ENCODE results near the gene ERICH6B. TPM values are rescaled to one million over a fixed set of nuclear protein-coding genes. Genes with fewer than 3 reads are reported as not detected.

Gene ERICH6B
- total RNA-seq, 1 donor from 2014 or later, result not detected

DNA sequence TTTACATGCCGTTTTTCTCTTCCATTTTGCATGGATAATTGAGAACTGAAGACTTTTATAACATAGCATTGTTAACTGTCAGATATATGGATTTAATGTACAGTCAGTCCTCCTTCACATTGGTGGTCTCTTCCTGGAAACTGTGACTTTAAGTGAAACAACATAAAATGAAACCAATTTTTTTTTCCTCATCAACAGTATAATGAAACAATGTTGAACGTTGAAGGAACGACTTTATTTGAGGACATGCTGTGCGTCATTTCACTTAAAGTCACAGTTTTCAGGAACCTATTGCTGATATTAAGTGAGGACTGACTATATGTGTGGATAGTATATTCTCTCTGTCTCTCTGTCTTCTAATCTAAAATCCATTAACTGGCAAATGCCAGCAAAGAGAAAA is 96.0 kb downstream of the ERICH6B start:
- no peaks in the 10 kb centered on the region for H3K9me3 Mint-ChIP-seq
- DNase-seq, result no peak
- no peak overlapping the region for H3K27ac Mint-ChIP-seq
- intact Hi-C loops (cut with micrococcal nuclease), result no loop called here
- H3K4me1 Mint-ChIP-seq, result peaks cover 11% of the 10 kb centered on the region
- H3K4me3 Mint-ChIP-seq, result no peak overlapping the region
- peaks cover 58% of the 10 kb centered on the region for H3K36me3 Mint-ChIP-seq (ENCODE audit: low read depth)
- no peaks in the 10 kb centered on the region for H3K27me3 Mint-ChIP-seq

DNA sequence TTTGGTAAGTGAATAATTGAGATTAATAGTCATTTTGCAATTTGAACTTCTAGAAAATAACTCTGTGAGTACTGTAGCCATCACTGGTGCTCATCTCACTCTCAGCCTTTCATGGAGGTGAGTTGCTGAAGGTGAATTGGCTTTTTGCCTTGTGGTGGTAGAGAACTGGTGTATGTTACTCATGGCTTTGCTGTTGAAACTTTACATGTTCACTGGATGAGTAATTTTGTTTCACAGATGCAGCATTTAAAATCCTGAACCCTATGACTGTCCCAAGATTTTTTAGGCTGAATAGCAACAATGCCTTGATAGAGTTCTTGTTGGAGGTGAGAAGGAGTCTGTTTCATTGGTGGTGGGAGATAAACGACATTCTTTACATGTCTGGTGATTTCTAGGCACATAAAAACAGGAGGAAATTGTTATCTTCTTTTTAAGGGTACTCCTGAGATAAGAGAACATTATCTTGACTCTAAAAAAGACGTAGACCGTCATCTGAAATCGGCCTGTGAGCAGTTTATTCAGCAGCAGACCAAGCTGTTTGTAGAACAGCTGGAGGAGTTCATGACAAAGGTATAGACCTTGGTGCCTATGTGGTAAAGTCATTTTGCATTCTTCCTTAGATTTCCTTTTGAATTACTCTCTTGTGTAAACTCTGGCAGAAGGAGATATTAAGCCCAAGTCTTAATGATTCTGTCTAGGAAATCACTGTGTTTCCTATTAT is 96.9 kb downstream of the ERICH6B start:
- intact Hi-C loops (cut with micrococcal nuclease), result no loop called here
- H3K27ac Mint-ChIP-seq, result no peak overlapping the region
- no peaks in the 10 kb centered on the region for H3K9me3 Mint-ChIP-seq
- H3K4me1 Mint-ChIP-seq, result peaks cover 11% of the 10 kb centered on the region
- H3K4me3 Mint-ChIP-seq, result no peak overlapping the region
- peaks cover 58% of the 10 kb centered on the region for H3K36me3 Mint-ChIP-seq (ENCODE audit: low read depth)
- H3K27me3 Mint-ChIP-seq, result no peaks in the 10 kb centered on the region
- DNase-seq, result no peak

DNA sequence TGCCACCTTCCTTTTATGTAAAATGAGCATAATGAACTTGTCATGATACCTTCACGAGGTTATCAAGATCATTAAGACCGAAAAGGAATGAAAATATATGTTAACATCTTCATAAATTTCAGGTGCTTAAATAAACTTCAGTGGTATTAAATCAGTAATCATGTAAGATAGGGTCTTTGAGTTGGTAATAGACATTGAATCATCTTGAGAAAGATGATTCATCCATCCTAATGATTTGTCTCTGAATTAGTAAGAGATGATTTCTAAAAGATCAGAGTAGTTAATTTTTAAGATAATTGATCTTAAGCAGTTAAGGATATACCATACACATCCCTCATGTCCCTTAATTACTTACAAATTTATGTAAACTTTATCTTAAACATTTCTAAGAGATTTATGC is 98.8 kb downstream of the ERICH6B start:
- intact Hi-C loops (cut with micrococcal nuclease), result no loop called here
- peaks cover 57% of the 10 kb centered on the region for H3K36me3 Mint-ChIP-seq (ENCODE audit: low read depth)
- H3K4me1 Mint-ChIP-seq, result peaks cover 14% of the 10 kb centered on the region
- H3K27me3 Mint-ChIP-seq, result no peaks in the 10 kb centered on the region
- DNase-seq, result no peak
- no peak overlapping the region for H3K27ac Mint-ChIP-seq
- no peak overlapping the region for H3K4me3 Mint-ChIP-seq
- no peaks in the 10 kb centered on the region for H3K9me3 Mint-ChIP-seq

DNA sequence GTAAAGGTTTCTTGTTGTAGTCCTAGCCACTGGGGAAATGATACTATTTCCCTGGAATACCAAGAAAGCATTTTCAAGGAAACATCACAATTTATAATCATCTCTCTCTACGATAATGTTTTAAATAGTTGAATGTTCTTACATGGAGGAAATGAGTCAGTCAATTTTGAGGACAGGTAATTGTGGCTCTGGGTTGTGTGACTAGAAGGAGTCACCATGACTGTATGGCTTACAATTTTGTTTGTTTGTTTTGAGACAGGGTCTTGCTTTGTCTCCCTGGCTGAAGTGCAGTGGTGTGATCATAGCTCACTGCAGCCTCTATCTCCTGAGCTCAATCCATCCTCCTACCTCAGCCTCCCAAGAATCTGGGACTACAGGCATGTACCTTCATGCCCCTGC is 103.4 kb downstream of the ERICH6B start:
- Mint-ChIP-seq H3K27ac (no peak overlapping the region), H3K27me3 (no peaks in the 10 kb centered on the region), H3K4me3 (no peak overlapping the region), H3K36me3 (ENCODE audit: low read depth) (peaks cover 42% of the 10 kb centered on the region), H3K9me3 (no peaks in the 10 kb centered on the region), H3K4me1 (peaks cover 5% of the 10 kb centered on the region)
- no peak for DNase-seq
- intact Hi-C loops (cut with micrococcal nuclease), result no loop called here

DNA sequence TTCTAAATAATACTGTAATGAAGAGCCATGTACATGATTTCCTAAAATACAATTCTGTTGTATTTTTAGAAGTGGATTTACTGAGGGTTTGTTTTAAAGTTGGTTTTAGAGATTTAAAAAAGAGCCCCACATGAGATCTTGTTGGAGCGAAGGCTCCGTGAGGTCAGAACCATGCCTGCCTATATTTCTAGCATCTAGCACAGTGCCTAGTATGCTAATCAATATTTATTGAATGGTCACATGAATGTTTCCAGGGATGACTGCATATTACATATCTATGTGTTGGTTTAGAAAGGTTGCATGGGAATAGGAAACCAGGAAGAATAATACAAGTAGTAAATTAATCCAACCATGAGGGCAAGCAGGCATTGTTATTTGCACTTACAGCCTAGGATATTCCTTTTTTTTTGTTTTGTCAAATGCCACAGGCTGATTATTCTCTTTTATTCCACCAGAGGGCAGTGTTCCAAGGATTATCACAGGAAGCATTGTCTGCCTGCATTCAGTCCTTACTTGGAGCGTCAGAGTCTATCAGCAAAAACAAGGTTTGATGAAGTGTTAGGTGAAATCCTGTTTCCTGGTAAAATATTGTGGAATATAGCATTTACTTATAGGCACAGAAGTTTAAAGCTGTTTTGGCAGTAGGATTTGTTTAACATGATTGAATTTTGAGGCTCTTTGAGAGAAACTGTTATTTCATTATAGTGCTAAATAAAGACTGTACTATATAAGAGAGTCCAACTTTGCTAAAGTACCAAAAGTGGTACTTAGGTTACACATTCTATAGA is 104.0 kb downstream of the ERICH6B start:
- H3K9me3 Mint-ChIP-seq, result no peaks in the 10 kb centered on the region
- DNase-seq, result peak; percentile 83
- H3K27ac Mint-ChIP-seq, result peak overlapping the region; percentile 23
- no peaks in the 10 kb centered on the region for H3K27me3 Mint-ChIP-seq
- no peak overlapping the region for H3K4me3 Mint-ChIP-seq
- peaks cover 43% of the 10 kb centered on the region for H3K36me3 Mint-ChIP-seq (ENCODE audit: low read depth)
- intact Hi-C loops (cut with micrococcal nuclease), result loop anchor here (2.0 kb wide), 1 partner anchor 809 kb away; no protein-coding TSS in a partner anchor
- H3K4me1 Mint-ChIP-seq, result peaks cover 5% of the 10 kb centered on the region

DNA sequence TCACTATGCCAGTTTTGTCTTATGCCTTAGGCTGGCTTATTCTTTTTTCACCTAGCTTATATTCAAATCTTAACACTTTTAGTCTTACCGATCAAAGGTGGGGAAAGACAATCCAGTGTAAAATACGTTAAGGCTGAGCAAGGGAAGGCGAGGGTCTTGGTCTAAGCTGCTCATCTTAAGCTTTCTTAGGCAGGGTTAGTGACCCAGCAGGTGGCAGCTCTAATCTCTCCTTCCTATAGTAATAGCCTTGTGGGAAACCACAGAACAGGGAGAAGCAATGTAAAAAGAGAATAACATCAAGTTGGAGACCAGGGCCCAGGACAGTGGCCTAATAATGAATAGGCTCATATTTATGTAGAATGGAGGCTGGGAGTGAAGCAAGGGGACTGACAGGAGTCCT is 104.9 kb downstream of the ERICH6B start:
- Mint-ChIP-seq H3K4me3 (no peak overlapping the region), H3K4me1 (peaks cover 5% of the 10 kb centered on the region), H3K27ac (no peak overlapping the region), H3K27me3 (no peaks in the 10 kb centered on the region), H3K36me3 (ENCODE audit: low read depth) (peaks cover 45% of the 10 kb centered on the region), H3K9me3 (no peaks in the 10 kb centered on the region)
- intact Hi-C loops (cut with micrococcal nuclease), result loop anchor here (2.0 kb wide), 1 partner anchor 810 kb away; no protein-coding TSS in a partner anchor
- no peak for DNase-seq

DNA sequence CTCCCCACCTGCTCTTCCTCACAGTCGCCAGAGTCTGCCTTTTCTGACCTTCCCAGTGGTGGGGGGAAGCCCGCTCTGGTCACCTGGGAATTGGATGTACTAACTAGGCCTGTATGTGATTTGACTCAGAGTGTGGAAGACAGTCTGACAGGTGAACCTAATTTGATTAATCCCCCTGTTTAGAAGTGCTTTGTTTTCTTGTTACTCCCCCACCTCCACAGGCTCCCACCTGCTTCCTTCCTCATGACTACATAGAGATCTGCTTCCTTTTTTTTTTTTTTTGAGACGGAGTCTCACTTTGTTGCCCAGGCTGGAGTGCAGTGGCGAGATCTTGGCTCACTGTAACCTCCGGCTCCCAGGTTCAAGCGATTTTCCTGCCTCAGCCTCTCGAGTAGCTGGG is 106.8 kb downstream of the ERICH6B start:
- H3K36me3 Mint-ChIP-seq (ENCODE audit: low read depth), result peaks cover 47% of the 10 kb centered on the region
- no peak overlapping the region for H3K4me3 Mint-ChIP-seq
- no peaks in the 10 kb centered on the region for H3K27me3 Mint-ChIP-seq
- DNase-seq, result no peak
- no peaks in the 10 kb centered on the region for H3K9me3 Mint-ChIP-seq
- peaks cover 5% of the 10 kb centered on the region for H3K4me1 Mint-ChIP-seq
- no peak overlapping the region for H3K27ac Mint-ChIP-seq
- intact Hi-C loops (cut with micrococcal nuclease), result no loop called here

DNA sequence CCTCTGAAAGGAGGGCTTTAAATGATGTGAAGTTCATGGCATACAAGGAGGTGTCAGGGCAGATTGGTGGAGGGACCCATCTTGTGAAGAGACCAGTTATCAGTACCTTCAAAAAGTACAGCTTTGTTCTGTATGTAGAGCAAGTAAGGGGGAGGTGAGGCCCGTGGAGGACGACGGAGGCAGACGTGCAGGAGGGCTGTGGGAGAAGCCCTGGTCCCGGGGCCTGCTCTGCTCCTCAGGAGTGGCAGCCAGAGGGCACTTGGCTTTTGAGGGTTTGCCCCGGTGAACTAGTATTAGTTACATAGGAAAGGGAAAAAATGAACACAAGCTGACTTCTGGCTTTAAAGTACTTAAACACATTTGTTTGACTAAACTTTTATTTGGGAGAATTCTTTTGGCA is 108.7 kb downstream of the ERICH6B start:
- Mint-ChIP-seq H3K27ac (no peak overlapping the region), H3K27me3 (no peaks in the 10 kb centered on the region)

DNA sequence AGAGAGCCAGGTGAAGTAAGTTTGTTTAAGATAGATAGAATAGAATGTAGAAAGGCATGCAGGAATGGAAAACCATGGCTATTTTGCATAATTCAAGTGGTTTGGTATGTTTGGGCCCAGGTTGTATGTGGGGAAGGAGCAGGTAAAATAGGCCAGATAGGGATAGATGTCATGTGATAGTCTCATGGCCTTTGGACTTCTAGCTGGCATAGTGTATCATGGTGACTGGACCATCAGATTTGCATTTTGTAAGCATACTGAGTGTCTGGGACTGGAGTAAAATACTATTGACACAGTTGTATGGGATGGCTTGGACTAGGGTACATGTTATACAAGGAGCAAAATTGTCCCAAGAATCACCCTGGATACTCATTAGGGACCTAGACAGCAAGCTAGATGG is 111.9 kb downstream of the ERICH6B start:
- Mint-ChIP-seq H3K27ac (no peak overlapping the region), H3K9me3 (no peaks in the 10 kb centered on the region), H3K27me3 (no peaks in the 10 kb centered on the region), H3K4me1 (peaks cover 8% of the 10 kb centered on the region), H3K4me3 (no peak overlapping the region), H3K36me3 (ENCODE audit: low read depth) (peaks cover 53% of the 10 kb centered on the region)
- intact Hi-C loops (cut with micrococcal nuclease), result no loop called here
- DNase-seq, result no peak

More for the DNA sequence above, 108.7 kb downstream of the ERICH6B start:
- H3K36me3 Mint-ChIP-seq (ENCODE audit: low read depth), result peaks cover 49% of the 10 kb centered on the region
- DNase-seq, result no peak
- H3K4me3 Mint-ChIP-seq, result no peak overlapping the region
- peaks cover 2% of the 10 kb centered on the region for H3K4me1 Mint-ChIP-seq
- intact Hi-C loops (cut with micrococcal nuclease), result no loop called here
- H3K9me3 Mint-ChIP-seq, result no peaks in the 10 kb centered on the region

DNA sequence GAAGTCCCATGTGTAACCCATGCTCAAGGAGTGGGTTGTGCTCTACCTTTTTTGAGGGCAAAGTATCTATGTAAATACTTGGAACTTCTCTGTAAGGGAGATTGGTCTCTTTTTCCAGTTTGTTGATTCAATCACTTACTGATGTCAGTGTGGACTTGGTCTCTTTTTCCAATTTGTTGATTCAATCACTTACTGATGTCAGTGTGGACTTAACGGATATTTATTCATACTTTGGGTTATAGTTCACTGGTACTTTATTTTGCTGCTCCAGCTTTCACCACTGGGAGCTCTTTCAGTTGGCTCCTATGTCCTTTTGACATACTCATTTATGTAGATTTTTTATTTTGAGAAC is 114.4 kb downstream of the ERICH6B start:
- H3K9me3 Mint-ChIP-seq, result no peaks in the 10 kb centered on the region
- no peak overlapping the region for H3K4me3 Mint-ChIP-seq
- DNase-seq, result no peak
- H3K27ac Mint-ChIP-seq, result no peak overlapping the region
- peaks cover 61% of the 10 kb centered on the region for H3K36me3 Mint-ChIP-seq (ENCODE audit: low read depth)
- intact Hi-C loops (cut with micrococcal nuclease), result no loop called here
- H3K4me1 Mint-ChIP-seq, result peaks cover 8% of the 10 kb centered on the region
- no peaks in the 10 kb centered on the region for H3K27me3 Mint-ChIP-seq

DNA sequence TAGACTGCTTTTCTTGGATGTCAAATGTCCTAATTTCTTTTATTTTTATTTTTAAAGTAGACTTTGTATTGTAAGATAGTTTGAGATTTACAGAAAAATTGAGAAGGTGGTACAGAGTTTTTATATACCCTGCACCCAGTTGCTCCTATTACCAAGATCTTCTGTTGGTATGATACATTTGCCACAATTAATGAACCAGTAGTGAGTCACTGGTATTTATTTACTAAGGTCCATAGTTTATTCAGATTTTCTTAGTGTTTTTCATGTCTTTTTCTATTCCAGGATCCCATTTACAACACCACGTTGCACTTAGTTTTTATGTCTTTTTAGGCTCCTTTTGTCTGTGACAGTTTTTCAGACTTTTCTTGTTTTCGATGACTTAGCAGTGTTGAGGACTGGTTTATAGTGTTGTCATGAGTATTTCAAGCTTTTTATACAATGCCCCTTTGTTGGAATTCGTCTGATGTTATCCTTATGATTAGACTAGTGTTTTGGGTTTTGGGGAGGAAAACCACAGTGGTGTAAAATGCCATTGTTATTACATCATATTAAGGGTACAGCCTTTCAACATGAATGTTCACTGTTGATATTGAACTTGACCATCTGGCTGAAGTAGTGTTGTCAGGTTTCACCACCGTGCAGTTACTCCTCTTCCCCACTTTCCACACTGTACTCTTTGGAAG is 114.9 kb downstream of the ERICH6B start:
- peaks cover 59% of the 10 kb centered on the region for H3K36me3 Mint-ChIP-seq (ENCODE audit: low read depth)

DNA sequence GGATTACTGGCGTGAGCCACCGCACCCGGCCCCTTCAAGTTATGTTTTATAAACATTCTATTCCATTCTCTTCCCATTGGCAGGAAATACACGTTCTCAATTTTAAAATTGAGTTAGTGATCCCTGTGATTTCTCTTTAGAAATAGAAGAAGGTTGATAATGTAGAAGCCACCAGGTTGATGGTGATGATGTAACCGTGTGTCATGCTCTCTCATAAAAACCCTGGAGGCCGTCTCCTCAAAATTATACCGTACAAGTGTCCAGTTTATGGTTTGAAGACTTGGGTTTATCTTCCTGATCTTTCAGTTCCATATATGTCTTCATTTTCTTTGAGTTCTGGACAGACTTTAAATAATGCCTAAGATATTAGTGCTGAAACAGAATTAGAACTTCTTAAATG is 118.6 kb downstream of the ERICH6B start:
- peaks cover 8% of the 10 kb centered on the region for H3K4me1 Mint-ChIP-seq
- H3K27ac Mint-ChIP-seq, result no peak overlapping the region
- no peak overlapping the region for H3K4me3 Mint-ChIP-seq
- peaks cover 46% of the 10 kb centered on the region for H3K36me3 Mint-ChIP-seq (ENCODE audit: low read depth)
- intact Hi-C loops (cut with micrococcal nuclease), result no loop called here
- H3K9me3 Mint-ChIP-seq, result no peaks in the 10 kb centered on the region
- no peaks in the 10 kb centered on the region for H3K27me3 Mint-ChIP-seq
- DNase-seq, result no peak

More for the DNA sequence above, 114.9 kb downstream of the ERICH6B start:
- intact Hi-C loops (cut with micrococcal nuclease), result no loop called here
- DNase-seq, result no peak
- H3K27me3 Mint-ChIP-seq, result no peaks in the 10 kb centered on the region
- no peaks in the 10 kb centered on the region for H3K9me3 Mint-ChIP-seq
- no peak overlapping the region for H3K4me3 Mint-ChIP-seq
- H3K4me1 Mint-ChIP-seq, result peaks cover 8% of the 10 kb centered on the region
- H3K27ac Mint-ChIP-seq, result no peak overlapping the region

DNA sequence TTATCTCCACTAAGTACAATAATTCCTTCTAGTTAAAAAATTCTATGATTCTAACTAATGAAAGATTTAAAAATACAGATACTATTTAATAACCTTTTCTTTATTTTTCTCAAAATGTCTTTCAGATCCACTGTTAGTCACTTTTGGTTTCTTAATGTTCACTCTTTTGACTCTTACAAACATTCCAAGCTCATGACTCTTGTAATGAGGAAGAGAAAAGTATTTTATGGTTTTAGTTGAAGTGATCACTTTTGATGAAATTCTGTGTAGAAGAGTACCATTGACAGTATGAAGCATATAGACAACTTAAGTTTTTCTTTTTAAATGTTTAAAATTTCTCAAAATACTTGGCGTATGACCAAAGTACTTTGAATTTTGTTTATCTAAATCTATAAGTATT is 123.0 kb downstream of the ERICH6B start:
- H3K9me3 Mint-ChIP-seq, result no peaks in the 10 kb centered on the region
- DNase-seq, result no peak
- no peaks in the 10 kb centered on the region for H3K27me3 Mint-ChIP-seq
- intact Hi-C loops (cut with micrococcal nuclease), result no loop called here
- peaks cover 31% of the 10 kb centered on the region for H3K36me3 Mint-ChIP-seq (ENCODE audit: low read depth)
- no peak overlapping the region for H3K27ac Mint-ChIP-seq
- no peak overlapping the region for H3K4me3 Mint-ChIP-seq
- H3K4me1 Mint-ChIP-seq, result no peaks in the 10 kb centered on the region
